ENCODE results near the gene TMEM86A.

The TMEM86A gene

GRCh38 chr11:18705651-18706281 is 7.2 kb downstream of the TMEM86A start:
- Mint-ChIP-seq H3K27ac (peak overlapping the region; percentile 56), H3K27me3 (peaks cover 11 to 35% of the 10 kb centered on the region in 2 donors), H3K36me3 (peaks cover 0 to 4% of the 10 kb centered on the region in 2 donors), H3K9me3 (no peaks in the 10 kb centered on the region), H3K4me3 (peak overlapping the region; percentile 67 to 81), H3K4me1 (peaks cover 21 to 25% of the 10 kb centered on the region in 2 donors)
- ATAC-seq (replicated peaks), result peak; percentile 60 to 65
- no peak for DNase-seq

DNA sequence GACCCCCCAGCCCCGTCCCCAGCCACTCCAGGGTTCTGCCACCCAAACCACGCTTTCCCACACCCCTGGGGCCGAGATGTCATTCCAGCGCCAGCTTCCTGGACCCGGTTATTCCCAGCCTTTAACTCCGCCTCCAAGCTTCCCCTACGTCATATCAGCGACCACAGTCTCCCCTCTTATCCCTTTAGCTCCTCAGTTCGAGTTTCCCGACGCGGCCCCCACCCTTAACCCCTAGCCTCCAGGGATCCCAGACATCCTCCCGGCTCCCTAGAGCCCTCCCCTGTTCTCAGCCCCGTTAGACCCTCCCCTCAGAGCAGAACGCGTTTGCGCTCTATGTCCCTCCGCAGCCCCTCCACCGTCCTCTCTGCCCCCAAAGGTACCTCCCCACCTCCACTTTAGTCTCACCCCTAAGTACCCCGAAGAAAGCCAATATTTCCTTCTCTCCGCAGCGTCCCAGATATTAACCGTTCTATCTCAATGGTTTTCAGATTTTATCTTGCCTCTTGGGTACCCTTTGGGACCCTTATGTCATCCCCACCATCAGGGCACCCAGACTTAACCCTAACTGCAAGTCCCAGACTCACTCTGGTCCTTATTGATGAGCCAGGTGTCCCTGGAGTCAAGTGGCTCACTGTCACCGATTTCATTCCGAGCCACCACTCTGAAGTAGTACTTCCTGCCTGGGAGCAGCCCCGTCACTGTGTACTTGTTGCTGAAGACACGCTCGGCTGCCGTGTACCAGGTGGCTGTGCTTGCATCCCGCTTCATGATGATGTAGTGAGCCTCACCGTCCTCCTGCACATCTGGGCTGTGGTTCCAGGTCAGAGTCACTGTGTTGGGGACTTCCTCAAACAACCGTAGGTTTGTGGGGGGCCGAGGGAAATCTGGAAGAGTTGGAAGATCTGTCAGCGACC is 8.0 kb downstream of the TMEM86A start:
- ATAC-seq (replicated peaks), result peak; percentile 74 to 86
- H3K4me3 Mint-ChIP-seq, result peak overlapping the region; percentile 81 to 94
- no peaks in the 10 kb centered on the region for H3K9me3 Mint-ChIP-seq
- peaks cover 4 to 35% of the 10 kb centered on the region in 2 donors for H3K27me3 Mint-ChIP-seq
- peaks cover 21 to 25% of the 10 kb centered on the region in 2 donors for H3K4me1 Mint-ChIP-seq
- peak; percentile 55 for DNase-seq
- H3K36me3 Mint-ChIP-seq, result peaks cover 0 to 4% of the 10 kb centered on the region in 2 donors
- peak overlapping the region; percentile 97 for H3K27ac Mint-ChIP-seq

DNA sequence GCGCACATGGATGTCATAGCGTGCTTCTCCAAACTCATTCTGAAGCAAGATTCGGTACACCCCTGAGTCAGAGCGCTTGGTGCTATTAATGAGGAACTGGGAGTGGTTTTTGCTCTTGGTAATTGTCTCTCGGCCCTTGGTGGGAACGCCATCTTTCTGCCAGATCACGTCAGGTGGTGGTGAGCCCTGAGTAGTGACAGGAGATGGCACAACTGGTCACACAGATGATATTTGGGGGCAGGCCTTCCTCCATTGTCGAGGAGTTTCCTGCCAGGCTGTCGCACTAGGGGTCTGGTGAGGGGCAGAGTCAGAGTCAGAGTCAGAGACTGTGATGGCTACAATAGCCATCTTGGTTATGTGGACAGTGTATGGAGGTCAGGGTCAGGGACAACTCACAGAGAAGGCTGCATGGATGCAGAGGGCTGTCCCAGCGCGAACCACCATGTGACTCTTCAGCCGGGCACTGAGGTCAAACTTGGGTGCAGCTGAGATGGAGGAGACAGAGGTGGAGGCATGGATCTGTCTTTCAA is 9.3 kb downstream of the TMEM86A start:
- Mint-ChIP-seq H3K4me3 (no peak overlapping the region), H3K27me3 (peaks cover 4 to 41% of the 10 kb centered on the region in 2 donors), H3K36me3 (peaks cover 0 to 4% of the 10 kb centered on the region in 2 donors), H3K27ac (no peak overlapping the region), H3K9me3 (no peaks in the 10 kb centered on the region), H3K4me1 (peaks cover 21 to 25% of the 10 kb centered on the region in 2 donors)
- ATAC-seq (replicated peaks), result no peak
- DNase-seq, result no peak

GRCh38 chr11:18709414-18709813 is 10.8 kb downstream of the TMEM86A start:
- H3K4me3 Mint-ChIP-seq, result no peak overlapping the region
- no peak for DNase-seq
- no peak overlapping the region for H3K27ac Mint-ChIP-seq
- H3K27me3 Mint-ChIP-seq, result peaks cover 4 to 35% of the 10 kb centered on the region in 2 donors
- no peak for ATAC-seq (replicated peaks)
- no peaks in the 10 kb centered on the region for H3K9me3 Mint-ChIP-seq
- no peaks in the 10 kb centered on the region for H3K36me3 Mint-ChIP-seq
- peaks cover 19 to 25% of the 10 kb centered on the region in 2 donors for H3K4me1 Mint-ChIP-seq

DNA sequence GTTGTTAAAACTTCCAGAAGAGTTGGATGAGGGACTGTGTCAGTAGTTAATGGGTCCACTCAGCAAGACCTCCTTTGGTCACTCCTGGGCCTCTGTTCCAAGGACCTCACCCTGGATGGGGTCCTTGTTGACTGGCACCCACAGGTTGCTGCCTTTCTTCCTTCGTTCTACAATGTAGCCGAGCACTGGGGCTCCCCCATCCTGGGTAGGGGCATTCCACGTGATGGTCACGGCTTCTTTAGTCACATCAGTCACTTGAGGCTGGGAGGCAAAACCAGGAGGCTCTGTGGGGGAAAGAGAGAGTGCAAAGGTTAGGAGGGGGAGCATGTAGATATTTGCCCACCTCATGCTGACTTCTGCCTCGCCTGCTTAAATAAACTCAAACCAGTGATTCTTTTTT is 12.0 kb downstream of the TMEM86A start:
- no peak overlapping the region for H3K4me3 Mint-ChIP-seq
- DNase-seq (no peak), ATAC-seq (replicated peaks) (peak in 1 of 2 donors; percentile 34)
- no peaks in the 10 kb centered on the region for H3K9me3 Mint-ChIP-seq
- no peaks in the 10 kb centered on the region for H3K36me3 Mint-ChIP-seq
- H3K27ac Mint-ChIP-seq, result no peak overlapping the region
- H3K4me1 Mint-ChIP-seq, result peaks cover 12 to 16% of the 10 kb centered on the region in 2 donors
- H3K27me3 Mint-ChIP-seq, result peaks cover 11 to 32% of the 10 kb centered on the region in 2 donors

- H3K9me3 Mint-ChIP-seq, result no peaks in the 10 kb centered on the region
- no peak overlapping the region for H3K4me3 Mint-ChIP-seq
- no peaks in the 10 kb centered on the region for H3K4me1 Mint-ChIP-seq
- H3K27ac Mint-ChIP-seq, result no peak overlapping the region
- no peaks in the 10 kb centered on the region for H3K36me3 Mint-ChIP-seq
- DNase-seq, result no peak
- ATAC-seq (replicated peaks), result no peak
- H3K27me3 Mint-ChIP-seq, result peaks cover 7 to 24% of the 10 kb centered on the region in 2 donors
Measured at GRCh38 chr11:18713646-18714442, 15.3 kb downstream of the TMEM86A start.

GRCh38 chr11:18714443-18714780 is 15.8 kb downstream of the TMEM86A start:
- Mint-ChIP-seq H3K9me3 (no peaks in the 10 kb centered on the region), H3K36me3 (no peaks in the 10 kb centered on the region), H3K27me3 (peaks cover 7 to 24% of the 10 kb centered on the region in 2 donors), H3K27ac (no peak overlapping the region), H3K4me1 (no peaks in the 10 kb centered on the region), H3K4me3 (no peak overlapping the region)
- ATAC-seq (replicated peaks) (no peak), DNase-seq (no peak)

DNA sequence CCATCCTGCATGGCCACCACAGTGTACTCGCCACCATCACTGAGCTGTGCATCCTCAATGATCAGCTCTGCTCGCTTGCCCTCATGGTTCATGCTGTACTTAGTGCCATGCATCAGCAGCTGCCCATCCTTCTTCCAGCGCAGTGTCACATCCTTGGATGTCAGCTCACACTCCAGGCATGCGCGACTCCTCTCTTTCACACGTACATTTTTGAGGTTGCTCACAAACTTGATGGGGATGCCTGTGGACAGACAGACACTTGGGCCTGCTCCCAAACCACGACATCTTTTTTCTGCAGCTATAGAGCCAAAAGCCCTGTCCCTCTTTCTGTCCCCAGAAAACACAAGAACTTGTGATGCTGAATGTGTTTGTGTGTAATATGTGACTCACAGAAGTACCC is 16.9 kb downstream of the TMEM86A start:
- ATAC-seq (replicated peaks) (no peak), DNase-seq (no peak)
- H3K4me1 Mint-ChIP-seq, result peaks cover 0 to 1% of the 10 kb centered on the region in 2 donors
- H3K36me3 Mint-ChIP-seq, result no peaks in the 10 kb centered on the region
- H3K4me3 Mint-ChIP-seq, result no peak overlapping the region
- H3K27ac Mint-ChIP-seq, result no peak overlapping the region
- no peaks in the 10 kb centered on the region for H3K9me3 Mint-ChIP-seq
- H3K27me3 Mint-ChIP-seq, result peaks cover 7 to 16% of the 10 kb centered on the region in 2 donors

GRCh38 chr11:18720091-18720807 is 21.7 kb downstream of the TMEM86A start:
- no peak for ATAC-seq (replicated peaks)

DNA sequence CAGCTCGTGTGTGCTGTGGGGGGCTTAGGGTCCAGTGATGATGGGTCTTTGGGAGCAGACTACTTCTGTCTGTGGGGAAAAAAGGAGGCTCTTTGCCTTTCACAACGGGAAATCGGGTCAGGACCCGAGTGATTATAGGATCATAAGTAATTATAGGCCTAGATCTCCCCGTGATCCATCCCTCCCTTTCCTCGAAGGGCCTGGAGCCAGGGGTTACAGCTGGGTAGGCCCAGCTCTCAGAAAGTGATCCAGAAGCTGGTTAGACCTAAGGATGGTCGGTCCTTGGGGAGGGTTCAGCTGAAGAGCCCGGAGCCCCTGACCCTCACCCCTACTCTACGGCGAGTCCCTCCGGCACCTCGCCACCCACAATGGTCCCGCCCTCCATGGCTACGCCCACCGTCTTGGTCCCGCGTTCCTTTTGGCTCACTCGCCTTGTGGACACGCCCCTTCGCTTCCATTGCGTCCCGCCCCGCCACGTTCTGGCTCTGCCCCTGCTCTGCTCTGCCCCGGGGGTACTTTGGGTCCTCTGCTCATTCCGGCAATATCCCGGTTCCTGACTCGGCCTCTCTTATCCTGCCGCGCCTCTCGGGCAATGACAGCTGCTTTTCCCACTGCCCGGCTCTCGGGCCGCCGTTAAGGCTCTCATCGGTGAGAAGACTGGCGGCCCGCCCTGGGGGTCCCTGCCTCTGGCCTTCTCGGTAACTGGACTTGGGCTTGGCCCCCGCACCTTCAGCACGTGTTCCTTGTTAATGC is 22.4 kb downstream of the TMEM86A start:
- H3K9me3 Mint-ChIP-seq, result no peaks in the 10 kb centered on the region
- peak overlapping the region; percentile 85 to 90 for H3K4me3 Mint-ChIP-seq
- H3K36me3 Mint-ChIP-seq, result no peaks in the 10 kb centered on the region
- no peaks in the 10 kb centered on the region for H3K27me3 Mint-ChIP-seq
- H3K27ac Mint-ChIP-seq, result no peak overlapping the region
- H3K4me1 Mint-ChIP-seq, result peaks cover 1 to 21% of the 10 kb centered on the region in 2 donors
- DNase-seq (peak; percentile 54), ATAC-seq (replicated peaks) (peak; percentile 74 to 81)

More at GRCh38 chr11:18720091-18720807, 21.7 kb downstream of the TMEM86A start:
- peak overlapping the region in 1 of 2 donors; percentile 40 for H3K4me3 Mint-ChIP-seq
- H3K27me3 Mint-ChIP-seq, result peaks cover under 1% of the 10 kb centered on the region in 2 donors
- H3K4me1 Mint-ChIP-seq, result peaks cover 1 to 21% of the 10 kb centered on the region in 2 donors
- H3K9me3 Mint-ChIP-seq, result no peaks in the 10 kb centered on the region
- no peak overlapping the region for H3K27ac Mint-ChIP-seq
- no peaks in the 10 kb centered on the region for H3K36me3 Mint-ChIP-seq
- no peak for DNase-seq

DNA sequence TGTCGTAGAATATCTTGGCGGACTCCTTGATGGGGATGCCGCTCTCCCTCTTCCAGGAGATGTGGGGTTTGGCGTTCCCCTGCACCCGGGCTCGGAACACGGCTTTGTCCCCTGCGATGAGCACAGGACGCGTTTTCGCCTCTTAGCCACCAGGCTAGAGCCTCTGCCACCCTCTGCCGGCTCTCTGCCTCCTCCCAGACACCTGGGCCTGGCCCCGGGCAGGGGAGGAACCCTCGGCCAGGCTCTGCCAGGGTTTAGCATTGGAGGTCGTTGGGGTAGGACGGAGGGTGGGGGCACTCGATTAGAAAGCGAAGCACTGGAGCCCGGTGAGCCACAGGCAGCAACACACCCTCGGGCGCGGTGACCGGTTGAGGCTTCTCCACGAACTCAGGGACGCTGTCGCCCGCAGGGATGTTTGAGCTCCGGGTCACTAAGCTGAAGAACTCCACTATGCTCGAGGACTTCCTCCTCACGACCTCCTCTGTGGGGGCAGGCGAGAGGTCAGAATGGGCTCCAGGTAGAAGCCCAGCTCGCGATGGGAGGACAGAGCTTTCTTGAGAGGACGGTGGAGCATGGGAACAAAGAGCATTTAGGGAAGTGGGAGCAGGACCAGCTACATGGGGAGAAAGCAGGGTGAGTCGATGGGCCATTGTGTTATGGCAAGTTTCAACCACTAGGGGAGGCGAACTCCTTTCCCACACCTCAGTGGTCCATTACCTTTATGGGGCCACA is 23.1 kb downstream of the TMEM86A start:
- Mint-ChIP-seq H3K27me3 (no peaks in the 10 kb centered on the region), H3K27ac (no peak overlapping the region), H3K4me3 (peak overlapping the region; percentile 85 to 90), H3K9me3 (no peaks in the 10 kb centered on the region), H3K36me3 (no peaks in the 10 kb centered on the region), H3K4me1 (peaks cover 1 to 21% of the 10 kb centered on the region in 2 donors)
- DNase-seq, result peak; percentile 34
- ATAC-seq (replicated peaks), result peak; percentile 83 to 84

DNA sequence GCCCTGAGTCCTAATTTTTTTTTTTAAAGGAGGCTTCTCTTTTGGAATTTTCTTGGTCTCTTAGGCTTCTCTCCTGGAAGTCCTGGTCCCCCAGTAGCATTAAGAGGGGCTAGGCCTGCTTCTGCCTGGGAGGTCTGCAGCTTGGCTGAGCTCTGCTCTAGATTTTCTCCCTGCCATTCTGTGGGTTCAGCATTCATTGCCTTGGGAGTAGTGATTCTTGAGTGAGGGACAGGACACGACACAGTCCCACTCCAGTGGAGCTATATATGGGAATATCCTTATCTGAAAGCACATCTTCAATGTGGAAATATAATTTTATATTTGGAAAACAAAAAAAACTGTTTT is 23.7 kb downstream of the TMEM86A start:
- peak overlapping the region in 1 of 2 donors; percentile 90 for H3K4me3 Mint-ChIP-seq
- ATAC-seq (replicated peaks) (peak; percentile 5 to 7), DNase-seq (no peak)
- no peaks in the 10 kb centered on the region for H3K27me3 Mint-ChIP-seq
- H3K36me3 Mint-ChIP-seq, result no peaks in the 10 kb centered on the region
- H3K4me1 Mint-ChIP-seq, result peaks cover 1 to 21% of the 10 kb centered on the region in 2 donors
- no peak overlapping the region for H3K27ac Mint-ChIP-seq
- no peaks in the 10 kb centered on the region for H3K9me3 Mint-ChIP-seq
